Stimulated activated CD4-positive, alpha-beta T cell treated with anti-CD3 and anti-CD28 coated beads, Interleukin-15, amount 100 ng/mL, for 48 hours (primary cell): ENCODE measurements around the gene PIGZ.

Experiments used
- DNase-seq, 2 donors: peaks; one replicate each; pipeline ENCODE4 v3.0.0-alpha.2; 2020; ENCODE audit warnings: low read depth in 2 of 2

PIGZ gene

DNA sequence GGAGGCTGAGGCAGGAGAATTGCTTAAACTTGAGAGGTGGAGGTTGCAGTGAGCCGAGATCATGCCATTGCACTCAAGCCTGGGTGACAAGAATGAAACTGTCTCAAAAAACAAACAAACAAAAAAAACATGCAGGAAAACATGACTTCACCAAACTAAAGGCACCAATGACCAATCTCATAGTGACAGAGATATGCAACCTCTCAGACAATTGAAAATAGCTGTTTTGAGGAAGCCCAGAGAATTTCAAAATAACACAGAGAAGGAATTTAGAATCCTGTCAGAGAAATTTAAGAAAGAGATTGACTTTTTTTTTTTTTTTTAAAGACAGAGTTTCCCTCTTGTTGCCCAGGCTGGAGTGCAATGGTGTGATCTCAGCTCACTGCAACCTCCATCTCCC is 52.4 kb downstream of the PIGZ start:
- no peak for DNase-seq

DNA sequence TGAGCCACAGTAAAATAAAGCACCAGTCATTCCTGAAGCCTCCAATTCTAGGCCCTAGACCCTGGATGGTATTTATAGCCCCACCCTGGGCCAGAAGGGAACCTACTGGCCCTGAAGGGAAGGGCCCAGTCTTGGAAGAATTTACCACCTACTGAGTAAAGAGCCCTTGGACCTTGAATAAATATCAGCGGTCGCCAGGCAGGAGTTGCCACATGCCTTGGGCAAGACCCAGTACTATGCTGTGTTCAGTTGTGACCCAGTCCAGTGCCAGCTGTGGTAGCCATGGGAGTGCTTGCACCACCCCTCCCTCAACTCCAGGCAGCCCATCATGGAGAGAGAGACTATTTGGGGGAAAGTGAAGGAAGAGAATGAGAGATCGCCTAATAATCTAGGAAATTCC is 53.3 kb downstream of the PIGZ start:
- no peak for DNase-seq

DNA sequence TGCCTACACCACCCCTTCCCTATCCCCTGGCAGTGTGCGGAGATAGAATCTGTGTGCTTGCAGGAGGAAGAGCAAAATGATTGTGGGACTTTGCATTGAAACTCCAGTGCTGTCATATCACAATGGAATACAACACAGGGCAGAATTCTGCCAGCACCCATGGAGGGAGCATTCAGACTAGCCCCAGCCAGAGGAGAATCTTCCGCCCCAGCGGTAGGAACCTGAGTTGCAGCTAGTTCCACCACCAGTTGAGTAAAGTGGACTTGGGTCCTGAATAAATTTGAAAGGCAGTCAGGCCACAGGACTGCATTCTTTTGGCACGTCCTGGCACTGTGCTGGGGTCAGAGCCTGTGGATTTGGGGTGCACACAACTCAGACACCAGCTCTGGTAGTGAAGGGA is 53.8 kb downstream of the PIGZ start:
- no peak for DNase-seq

DNA sequence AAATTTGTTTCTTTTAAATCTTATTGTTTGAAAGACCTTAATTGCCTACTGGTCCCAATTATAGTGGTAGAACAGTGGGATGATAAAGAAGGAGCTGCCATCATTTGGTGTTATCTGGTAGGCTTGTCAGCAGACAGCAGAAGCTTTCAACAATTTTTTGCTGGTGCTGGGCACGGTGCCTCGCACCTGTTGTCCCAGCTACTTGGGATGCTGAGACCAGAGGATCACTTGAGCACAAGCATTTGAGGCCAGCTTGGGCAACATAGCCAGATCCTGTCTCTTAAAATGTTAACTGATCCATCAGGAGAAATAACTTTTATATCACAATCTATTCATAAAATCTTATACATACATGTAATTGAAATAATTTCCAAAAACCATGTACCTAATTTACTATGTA is 64.9 kb downstream of the PIGZ start:
- no peak for DNase-seq

DNA sequence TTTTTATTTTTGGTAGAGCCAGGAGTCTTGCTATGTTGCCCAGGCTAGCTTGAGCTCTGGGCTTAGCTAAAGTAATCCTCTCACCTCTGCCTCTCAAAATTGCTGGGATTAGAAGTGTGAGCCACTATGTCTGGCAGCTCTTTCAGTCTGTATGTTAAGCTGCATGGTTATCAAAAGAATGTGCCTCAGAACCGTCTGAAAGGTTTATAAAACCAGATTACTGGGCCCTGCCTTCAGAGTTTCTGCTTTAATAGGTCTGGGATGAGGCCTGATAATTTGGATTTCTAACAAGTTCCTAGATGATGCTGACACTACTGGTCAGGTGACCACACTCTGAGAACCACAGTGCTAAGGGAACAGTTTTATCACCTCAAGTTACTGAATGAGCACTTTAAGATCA is 66.3 kb downstream of the PIGZ start:
- no peak for DNase-seq

DNA sequence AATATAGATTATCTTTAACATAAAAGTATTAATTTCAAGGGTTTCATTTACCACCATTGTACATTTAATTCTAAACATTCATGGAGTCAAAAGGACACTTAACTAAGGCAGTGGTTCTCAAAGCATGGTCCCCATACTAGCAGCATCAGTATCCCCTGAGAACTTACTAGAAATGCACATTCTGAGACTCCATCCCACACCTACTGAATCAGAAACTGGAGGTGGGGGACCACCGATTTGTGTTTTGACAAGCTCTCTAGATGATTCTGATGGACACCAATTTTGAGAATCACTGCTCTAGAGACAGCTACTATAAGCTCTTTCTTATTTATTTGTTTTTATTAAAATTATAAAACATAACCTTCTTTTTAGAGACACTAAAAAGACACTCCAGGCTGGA is 66.9 kb downstream of the PIGZ start:
- DNase-seq: no peak
